Activated T-cell treated with anti-CD3 and anti-CD28 coated beads for 24 hours (primary cell): ENCODE measurements around the gene EIF4H.
"Not testable (repeated sequence)": the region's sequence is repeated elsewhere in the genome, so short reads cannot be mapped to it uniquely, and the experiment has no call there.

Experiments
- DNase-seq: peaks from one replicate; pipeline ENCODE4 v3.0.0-alpha.2; 2020; ENCODE audit warnings: low read depth

Gene EIF4H

DNA sequence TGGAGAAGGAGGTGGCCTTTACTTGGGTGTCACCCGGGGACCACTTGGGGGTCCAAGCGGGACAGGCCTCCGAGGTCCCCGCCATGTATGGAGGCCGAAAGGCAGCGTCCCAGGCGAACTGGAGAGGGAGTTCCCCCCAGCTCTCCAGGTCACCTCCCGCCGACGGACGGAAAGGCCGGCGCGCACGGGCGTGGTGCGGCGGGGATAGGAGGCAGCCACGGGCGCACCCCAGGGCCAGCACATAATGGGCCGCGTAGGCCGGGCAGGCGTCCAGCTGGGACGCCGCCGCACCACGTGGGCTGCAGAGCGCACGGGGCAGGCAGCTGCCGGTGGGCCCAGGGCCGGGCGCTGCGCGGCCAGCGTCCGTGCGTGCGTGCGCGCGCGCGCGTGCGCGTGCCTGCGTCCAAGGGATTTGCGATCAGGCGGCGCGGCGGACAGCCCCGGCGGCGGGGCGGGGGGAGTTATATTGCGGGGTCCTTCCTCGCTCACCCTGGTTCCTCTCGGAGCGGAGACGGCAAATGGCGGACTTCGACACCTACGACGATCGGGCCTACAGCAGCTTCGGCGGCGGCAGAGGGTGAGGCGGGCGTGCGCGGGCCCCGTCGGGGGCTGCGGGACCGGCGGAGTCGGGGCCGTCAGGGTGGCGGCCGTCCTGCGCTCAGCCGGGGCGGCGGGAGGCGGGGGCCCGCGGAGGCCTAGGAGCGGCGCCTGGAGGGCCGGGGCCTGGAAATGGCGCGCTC is at the start of gene EIF4H:
Gene EIF4H, plus strand, starts transcription at position 491 of the 740 bp plus-strand sequence. Its CDS starts 28 bp downstream, at position 519.
- DNase-seq: peak; percentile 93

DNA sequence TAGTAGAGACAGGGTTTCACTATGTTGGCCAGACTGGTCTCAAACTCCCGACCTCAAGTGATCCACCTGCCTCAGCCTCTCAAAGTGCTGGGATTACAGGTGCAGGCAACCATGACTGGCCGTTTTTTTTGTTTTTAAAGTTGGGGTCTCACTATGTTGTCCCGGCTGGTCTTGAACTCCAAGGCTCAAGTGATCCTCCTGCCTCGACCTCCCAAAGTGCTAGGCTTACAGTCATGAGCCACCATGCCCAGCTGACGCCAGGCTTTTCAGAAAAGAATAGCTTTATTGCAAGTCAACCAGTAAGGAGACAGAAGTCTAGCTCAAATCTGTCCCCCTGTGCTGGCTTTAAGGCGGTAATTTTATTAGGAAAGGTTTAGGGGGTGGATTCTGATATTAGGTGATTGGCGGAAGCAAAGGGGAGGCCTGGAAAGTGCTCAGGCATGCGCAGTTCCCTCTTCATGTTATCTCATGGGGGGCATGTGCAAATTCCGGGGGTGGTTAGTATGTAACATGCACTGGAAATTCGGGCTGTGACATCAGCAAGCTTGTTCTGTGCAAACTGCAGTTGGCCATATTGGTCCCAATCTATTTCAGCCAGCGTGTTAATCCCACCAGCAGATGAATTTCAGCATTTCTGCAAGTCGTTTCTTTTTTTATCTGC is 47.8 kb upstream of the EIF4H start:
- DNase-seq: no peak

DNA sequence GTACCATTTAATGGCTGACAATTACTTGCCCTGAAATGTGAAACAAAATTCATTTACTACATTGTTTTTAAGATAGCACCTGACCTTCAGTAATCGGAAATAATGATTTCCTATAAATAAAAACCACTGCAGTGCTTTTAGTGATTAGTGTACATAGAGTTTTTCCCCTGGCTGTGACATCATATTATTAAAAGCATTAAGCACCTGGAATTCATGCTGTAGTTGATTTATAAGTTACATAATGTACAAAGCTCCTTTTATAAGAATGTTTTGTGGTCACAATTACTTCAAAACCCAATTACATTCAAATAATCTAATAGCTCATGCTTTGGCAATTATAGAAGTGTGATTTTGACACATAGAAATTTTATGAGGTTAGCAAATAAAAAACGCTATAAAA is 44.3 kb upstream of the EIF4H start:
- DNase-seq: no peak

DNA sequence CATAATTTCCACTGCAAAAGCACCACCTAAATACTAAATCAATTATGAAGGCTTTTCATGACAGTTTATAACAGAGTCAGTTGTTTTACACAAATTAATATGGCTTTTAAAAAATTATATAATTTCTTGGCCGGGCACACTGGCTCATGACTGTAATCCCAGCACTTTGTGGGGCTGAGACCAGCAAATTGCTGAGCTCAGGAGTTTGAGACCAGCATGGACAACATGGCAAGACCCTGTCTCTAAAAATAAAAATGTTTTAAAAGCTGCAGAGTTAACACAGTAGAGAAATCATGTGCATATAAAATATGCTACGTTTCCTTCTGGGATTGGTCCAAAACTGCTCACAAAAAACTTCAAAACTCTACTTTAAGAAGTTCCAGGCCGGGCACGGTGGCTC is 43.6 kb upstream of the EIF4H start:
- DNase-seq: no peak

DNA sequence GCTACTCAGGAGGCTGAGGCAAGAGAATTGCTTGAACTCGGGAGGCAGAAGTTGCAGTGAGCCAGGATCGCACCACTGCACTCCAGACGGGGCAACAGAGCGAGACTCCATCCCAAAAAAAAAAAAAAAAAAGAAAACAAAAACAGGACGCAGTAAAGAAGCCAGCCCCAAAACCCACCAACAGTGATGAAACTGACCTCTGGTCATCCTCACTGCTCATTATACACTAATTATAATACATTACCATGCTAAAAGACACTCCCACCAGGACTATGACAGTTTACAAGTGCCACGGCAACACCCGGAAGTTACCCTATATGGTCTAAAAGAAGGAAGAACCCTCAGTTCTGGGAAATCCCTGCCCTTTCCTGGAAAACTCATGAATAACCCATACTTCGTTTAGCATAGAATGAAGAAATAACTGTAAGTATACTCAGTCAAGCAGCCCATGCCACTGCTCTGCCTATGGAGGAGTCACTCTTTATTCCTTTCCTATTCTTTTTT is 40.0 kb upstream of the EIF4H start:
- no peak for DNase-seq

DNA sequence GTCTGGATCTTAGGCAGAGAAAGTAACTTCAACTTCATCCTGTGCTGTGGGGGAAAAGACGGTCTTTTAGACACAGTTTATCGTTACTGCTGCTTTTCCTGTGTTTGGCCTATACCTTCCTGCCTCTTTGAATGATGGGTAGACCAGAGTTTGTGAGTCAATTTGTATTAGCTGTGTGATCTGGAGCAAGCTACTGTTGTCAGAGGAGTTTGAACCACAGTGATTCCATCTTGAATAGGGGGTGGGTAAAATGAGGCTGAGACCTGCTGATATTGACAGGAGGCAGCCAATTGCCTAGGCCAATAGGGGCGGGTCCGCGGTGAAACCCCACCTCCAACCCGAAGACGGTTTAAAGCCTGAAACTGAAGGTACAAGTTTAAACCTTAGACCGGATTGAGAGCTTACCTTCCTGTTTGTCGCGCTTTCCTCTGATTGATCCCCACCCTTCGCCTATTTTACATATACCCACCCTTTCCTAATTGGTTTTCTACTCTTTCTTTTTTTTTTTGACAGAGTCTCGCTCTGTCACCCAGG is 35.8 kb upstream of the EIF4H start:
- no peak for DNase-seq

DNA sequence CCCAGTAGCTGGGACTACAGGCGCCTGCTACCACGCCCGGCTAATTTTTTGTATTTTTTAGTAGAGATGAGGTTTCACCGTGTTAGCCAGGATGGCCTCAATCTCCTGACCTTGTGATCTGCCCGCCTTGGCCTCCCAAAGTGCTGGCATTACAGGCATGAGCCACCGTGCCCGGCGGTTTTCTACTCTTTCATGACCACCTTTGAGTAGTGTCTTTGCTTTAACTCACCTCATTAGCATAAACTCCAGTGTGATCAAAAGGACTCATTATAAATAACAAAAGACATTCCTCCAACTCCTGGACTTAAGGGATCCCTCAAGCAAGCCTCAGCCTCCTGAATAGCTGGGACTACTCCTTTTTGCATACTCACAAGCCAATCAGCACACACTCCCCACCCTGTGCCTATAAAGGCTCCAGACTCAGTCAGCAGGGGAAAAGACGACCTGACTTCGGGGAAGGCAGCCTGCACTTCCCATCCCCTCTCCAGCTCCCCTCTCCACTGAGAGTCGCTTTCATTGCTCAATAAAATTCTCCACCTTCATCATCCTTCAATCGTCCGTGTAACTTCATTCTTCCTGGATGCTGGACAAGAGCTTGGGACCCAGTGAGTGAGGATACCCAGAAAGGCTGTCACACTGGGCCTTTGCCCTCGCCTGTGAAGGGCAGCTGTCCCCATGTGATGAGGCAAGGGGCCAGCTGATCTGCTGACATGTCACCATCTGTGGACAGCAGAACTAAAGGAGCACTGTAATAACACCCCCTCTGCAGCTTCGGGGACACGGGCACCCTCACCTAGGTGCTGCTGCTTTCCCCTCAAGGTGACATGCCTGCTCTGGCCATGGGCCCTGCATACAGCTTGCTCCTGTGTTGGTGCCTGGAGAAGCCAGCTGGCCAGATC is 35.0 kb upstream of the EIF4H start:
- no peak for DNase-seq

DNA sequence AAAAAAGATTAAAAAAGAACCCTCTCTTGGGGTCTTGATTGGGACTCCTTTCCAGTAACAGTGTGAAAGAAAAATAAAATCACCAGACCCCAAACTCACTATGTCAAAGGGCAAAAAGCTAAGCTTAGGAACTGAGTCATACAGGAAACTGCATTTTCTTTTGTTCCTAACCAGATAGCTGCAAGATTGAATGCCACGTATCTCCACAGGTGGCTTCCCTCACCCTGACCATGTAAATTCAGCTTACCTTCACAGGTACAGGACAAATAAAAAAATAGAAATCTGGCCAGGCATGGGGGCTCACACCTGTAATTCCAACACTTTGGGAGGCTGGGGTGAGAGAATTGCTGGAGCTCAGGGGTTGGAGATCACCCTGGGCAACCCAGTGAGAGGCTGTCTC is 32.5 kb upstream of the EIF4H start:
- DNase-seq: no peak

DNA sequence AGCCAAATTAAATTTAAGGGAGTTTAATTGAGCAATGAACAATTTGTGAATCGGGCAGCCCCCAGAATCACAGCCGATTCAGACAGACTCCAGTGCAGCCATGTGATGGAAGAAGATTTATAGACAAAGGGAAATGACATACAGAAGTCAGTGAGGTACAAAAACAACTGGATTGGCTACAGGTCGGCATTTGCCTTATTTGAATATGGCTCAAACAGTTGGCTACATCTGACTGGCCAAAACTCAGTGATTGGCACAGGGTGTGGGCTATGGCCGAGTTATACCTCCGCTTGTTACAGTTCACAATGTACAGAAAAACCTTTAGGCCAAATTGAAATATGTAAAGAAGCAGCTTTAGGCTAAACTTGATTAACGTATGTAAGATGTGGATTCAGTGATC is 30.8 kb upstream of the EIF4H start:
- no peak for DNase-seq

DNA sequence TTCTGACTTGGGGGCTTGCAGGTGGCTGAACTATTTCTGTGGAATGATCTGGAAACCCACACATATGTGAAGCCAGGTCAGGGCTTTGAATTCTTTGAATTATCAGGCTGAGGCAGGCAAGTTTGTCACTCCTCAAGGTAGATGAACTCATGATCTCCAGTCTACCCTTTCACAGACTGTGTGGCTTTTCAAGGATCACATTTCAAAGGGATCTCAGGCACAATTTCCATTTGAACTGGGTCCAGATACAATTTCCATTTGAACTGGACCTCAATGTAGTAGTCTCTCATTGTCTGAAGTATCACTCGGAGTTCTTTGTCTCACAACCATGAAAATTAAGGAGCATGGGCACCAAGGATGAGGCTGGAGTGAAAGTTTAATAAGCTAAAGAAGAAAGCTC is 25.7 kb upstream of the EIF4H start:
- no peak for DNase-seq

DNA sequence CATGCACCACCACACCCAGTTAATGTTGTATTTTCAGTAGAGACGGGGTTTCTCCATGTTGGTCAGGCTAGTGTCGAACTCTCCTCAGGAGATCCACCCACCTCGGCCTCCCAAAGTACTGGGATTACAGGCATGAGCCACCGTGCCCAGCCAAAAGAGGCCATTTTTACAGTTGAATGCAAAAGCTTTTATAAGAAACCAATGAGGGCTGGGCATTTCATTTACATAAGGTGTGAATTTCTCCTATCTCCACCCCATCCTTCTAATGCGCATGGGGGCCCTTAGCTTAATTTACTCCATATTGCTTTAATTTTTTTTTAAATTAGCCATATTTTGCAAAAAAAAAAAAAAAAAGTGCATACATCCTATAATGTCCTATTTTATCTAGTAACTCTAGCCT is 25.1 kb upstream of the EIF4H start:
- no peak for DNase-seq

DNA sequence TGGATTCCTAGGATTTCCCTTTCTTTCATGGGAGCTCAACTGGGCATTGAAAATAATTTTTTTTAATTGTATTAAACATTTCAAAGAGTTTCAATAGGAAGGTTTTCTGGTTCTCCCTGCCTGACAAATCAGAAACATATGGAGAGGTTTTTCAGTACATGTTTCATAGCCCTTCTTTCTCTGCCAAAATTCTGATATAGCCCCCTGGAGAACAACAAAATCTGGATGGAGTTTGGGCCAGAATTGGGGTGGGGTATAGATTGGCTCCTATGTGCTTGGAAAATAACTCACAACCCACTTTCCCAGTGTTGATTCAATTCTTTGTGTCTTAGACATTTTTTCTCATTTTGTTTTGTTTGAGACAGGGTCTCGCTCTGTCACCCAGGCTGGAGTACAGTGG is 24.6 kb upstream of the EIF4H start:
- no peak for DNase-seq

DNA sequence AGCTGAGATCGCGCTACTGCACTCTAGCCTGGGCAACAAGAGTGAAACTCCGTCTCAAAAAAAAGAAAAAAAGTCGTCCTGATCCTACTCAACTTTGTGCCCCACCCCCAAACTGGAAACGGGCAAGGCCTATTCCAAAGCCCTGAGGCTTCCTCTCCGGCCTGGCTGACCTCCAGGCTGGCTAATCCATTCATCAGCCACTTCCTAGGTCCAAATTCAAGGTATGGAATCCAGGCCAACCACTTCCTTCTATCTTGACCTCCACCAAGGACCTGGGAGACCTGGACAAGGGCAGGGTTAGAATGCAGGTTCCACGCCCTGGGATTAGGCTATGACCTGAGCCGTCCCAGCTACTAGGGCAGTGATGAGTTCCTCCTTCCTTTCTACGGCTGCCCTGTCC is 20.4 kb upstream of the EIF4H start:
- no peak for DNase-seq

DNA sequence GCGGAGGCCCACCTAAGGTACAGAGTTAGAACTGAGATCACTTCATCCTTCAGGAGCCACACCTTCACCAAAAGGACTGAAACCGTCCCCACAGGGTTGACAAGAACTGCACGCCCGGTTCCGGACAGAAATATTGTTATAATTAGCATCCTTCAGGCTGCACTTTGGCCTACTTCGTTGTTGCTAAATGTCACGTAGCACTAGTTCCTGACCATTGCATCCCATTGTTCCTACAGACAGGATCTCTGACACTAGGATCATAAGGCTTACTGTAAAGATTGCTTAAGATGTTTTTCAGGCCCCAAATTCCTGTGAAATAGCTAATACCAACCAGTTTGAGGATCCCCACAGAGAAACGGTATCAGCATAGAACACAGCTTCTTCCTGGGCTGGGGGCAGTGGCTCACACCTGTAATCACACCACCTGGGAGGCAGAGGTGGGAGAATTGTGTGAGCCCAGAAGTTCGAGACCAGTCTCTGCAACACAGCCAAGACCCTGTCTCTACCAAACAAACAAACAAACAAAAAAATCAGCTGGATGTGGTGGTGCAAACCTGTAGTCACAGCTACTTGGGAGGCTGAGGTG is 18.3 kb upstream of the EIF4H start:
- no peak for DNase-seq

DNA sequence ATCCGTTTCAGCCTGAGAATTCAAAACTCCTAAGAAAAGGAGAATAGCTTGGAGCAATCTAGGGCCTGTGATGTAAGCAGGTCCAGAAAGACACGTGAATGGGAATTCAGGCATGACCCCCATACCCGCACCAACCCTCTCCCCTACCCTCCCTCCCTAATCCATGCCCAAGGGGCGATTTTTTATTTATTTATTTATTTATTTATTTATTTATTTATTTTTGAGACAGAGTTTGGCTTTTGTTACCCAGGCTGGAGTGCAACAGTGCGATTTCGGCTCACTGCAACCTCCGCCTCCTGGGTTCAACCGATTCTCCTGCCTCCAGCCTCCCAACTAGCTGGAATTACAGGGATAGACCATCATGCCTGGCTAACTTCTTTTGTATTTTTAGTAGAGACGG is 16.6 kb upstream of the EIF4H start:
- DNase-seq: no peak

DNA sequence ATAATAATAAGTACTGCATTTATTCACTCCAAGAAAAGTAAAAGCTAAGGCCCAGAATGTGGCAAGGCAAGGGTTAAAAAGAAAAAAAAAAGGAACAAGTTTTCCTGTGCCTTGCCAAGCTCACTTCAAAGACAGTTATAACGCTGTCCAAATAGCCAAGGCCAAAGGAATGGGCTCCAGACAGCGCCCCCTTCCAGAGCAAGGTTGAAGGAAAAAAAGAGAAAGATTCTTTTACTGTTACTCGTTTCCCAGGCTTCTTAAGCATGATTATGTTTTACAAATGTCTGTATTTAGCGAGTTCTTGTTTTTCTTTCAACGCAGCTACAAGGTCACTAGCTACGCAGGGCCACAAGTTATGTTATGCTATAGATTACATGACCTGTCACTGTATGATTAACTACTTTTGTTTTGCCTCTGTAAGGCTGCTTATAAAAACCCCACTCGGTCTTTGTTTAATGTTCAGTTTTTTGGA is 9.1 kb upstream of the EIF4H start:
- no peak for DNase-seq

DNA sequence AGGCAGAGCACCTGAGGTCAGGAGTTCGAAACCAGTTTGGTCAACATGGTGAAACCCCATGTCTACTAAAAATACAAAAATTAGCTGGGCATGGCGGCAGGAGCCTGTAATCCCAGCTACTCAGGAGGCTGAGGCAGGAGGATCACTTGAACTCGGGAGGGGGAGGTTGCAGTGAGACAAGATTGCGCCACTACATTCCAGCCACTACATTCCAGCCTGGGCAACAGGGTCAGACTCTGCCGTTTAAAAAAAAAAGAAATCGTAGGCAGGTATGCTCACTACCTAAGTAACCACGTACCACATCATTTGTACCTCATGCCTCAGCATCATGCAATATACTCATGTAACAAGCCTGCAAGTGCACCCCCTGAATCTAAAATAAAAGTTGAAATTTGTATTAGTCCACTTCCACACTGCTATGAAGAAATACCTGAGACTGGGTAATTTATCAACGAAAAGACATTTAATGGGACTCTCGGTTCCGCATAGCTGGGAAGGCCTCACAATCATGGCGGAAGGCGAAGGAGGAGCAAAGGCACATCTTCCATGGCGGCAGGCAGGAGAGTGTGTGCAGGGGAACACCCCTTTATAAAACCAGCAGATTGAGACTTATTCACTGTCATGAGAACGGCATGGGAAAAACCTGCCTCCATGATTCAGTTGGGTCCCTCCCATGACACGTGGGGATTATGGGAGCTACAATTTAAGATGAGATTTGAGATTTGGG is 8.1 kb upstream of the EIF4H start:
- no peak for DNase-seq

DNA sequence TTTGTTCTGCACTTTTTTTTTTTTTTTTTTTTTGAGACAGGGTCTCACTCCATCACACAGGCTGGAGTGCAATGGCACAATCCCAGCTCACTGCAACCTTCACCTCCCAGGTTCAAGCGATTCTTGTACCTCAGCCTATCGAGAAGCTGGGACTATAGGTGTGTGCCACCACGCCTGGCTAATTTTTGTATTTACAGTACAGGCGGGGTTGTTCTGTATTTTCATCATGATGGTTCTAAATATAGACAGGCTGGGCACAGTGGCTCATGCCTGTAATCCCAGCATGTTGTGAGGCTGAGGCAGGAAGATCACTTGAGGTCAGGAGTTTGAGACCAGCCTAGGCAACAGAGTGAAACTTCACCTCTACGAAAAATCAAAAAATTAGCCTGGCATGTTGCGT is 6.8 kb upstream of the EIF4H start:
- DNase-seq: not testable (repeated sequence)

DNA sequence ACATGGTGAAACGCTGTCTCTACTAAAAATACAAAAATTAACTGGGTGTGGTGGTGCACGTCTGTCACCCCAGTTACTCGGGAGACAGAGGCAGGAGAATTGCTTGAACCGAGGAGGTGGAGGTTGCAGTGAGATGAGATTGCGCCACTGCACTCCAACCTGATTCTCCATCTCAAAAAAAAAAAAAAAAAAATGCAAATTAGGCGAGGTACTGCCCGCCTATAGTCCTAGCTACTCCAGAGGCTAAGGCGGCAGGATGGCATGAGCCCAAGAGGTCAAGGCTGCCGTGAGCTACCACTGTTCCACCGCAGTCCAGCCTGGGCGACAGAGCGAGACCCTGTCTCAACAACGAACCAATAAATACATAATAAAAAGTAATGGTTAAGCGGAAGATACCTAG is 1.1 kb upstream of the EIF4H start:
- no peak for DNase-seq

DNA sequence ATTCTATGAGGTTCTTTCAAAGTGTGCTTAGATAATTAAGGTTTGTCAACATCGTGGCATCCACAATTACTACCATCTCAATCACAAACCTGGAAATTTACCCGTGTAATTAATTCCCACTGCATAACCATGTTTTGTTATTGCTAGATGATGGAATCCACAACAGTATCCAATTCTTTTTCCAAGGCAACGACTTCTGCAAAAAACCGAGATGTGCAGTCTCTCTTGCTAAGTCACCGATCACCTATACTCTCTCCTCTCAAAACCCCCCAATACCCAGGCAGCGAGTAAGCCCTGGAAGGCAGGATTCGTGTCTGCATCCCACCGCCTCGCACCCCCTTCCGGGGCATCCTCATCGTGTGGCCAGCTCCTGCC is 678 bp upstream of the EIF4H start:
- DNase-seq: no peak

DNA sequence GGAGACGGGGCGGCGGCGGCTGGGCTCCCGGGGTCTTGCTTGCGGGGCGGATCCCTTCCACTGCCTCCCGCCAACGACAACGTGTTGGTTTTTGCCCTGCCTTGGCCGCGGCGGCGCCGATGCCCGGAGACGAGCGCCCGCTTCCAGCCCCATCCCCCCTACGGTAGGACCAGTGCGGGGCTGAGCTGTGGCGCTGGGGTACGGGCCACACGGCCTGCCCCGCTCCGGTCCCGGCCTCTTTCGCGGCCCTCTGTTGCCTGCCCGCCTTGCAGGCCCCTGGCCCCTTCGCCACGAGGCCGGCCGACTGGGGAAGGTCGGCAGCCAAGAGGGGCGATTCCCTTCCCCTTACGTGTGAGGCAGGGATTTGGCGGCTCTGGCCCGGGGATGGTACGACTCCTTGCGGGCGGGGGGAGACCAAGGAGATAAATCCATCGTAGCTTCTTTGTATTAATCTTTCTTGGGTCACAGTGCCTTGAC is 488 bp downstream of the EIF4H start:
- peak; percentile 7 for DNase-seq
